Panc1 (cell line): ENCODE measurements around the gene ANXA6. TPM values are rescaled to one million over a fixed set of nuclear protein-coding genes. Genes with fewer than 3 reads are reported as not detected.

ENCODE experiments used
- ATAC-seq: fragments of 200-7000 bp; cut with Tn5 transposase; 2 replicates; pipeline ENCODE4 v1.9.1; 2020; ENCODE audit warnings: mild to moderate bottlenecking, moderate library complexity
- BruUV-seq: library from RNA; stranded (reverse); fragments of 400-500 nt; replicated peaks from 2 replicates; lab custom pipeline; 2021; lab: Mats Ljungman, UMichigan
- CTCF ChIA-PET: fragments of 300-600 bp; sonication (Branson Sonifier 250); formaldehyde crosslinking; loops from one replicate; lab custom pipeline; 2022; ENCODE audit warnings: antibody characterized with exemption; lab: Charles Lee
- POLR2A ChIA-PET: fragments of 300-600 bp; sonication (Branson Sonifier 250); formaldehyde crosslinking; loops from one replicate; lab custom pipeline; 2022; ENCODE audit warnings: antibody characterized with exemption; lab: Charles Lee
- DNase-seq: peaks from one replicate; pipeline ENCODE4 v3.0.0-alpha.2; 2010; ENCODE audit warnings: low read depth, low spot score
- H3K27ac ChIP-seq: 2 replicates; pipeline ENCODE4 v1.5.1; 2011; ENCODE audit warnings: mild to moderate bottlenecking, low read length, inconsistent platforms
- H3K27me3 ChIP-seq: fragments of 200-500 bp; sonication (Bioruptor generic); 2 replicates; pipeline ENCODE4 v1.6.0; 2014; ENCODE audit warnings: low read length, inconsistent platforms; ENCODE audit not compliant: control insufficient read depth, insufficient read depth
- H3K36me3 ChIP-seq: fragments of 200-500 bp; sonication (Bioruptor generic); 2 replicates; pipeline ENCODE4 v1.5.1; 2014; ENCODE audit warnings: inconsistent platforms, mild to moderate bottlenecking, low read length, moderate library complexity; ENCODE audit not compliant: control insufficient read depth, insufficient read depth
- H3K4me1 ChIP-seq: 2 replicates; pipeline ENCODE4 v1.5.1; 2011; ENCODE audit warnings: inconsistent platforms, mild to moderate bottlenecking, low read length, moderate library complexity; ENCODE audit not compliant: control insufficient read depth, insufficient read depth
- H3K4me3 ChIP-seq, 2 experiments: 2 replicates each; pipeline ENCODE4 v1.5.1; 2011 to 2012; ENCODE audit warnings: low read depth in 2 of 2, low read length in 2 of 2, mild to moderate bottlenecking in 2 of 2, inconsistent platforms in 1 of 2, moderate library complexity in 1 of 2
- H3K9me3 ChIP-seq: fragments of 200-500 bp; sonication (Bioruptor generic); 2 replicates; pipeline ENCODE4 v1.5.1; 2014; ENCODE audit warnings: low read depth, mild to moderate bottlenecking, inconsistent platforms, low read length, moderate library complexity; ENCODE audit not compliant: control insufficient read depth, insufficient read depth
- POLR2AphosphoS5 ChIP-seq: IDR thresholded peaks from 2 replicates; pipeline ENCODE4 v1.6.1; 2012; ENCODE audit warnings: mild to moderate bottlenecking, low read depth, low read length, moderate library complexity
- SIN3A ChIP-seq: IDR thresholded peaks from 2 replicates; pipeline ENCODE4 v1.6.1; 2012; ENCODE audit warnings: low read depth, mild to moderate bottlenecking, low read length, moderate library complexity, borderline replicate concordance; ENCODE audit not compliant: insufficient read depth
- TCF7L2 ChIP-seq: IDR thresholded peaks from 2 replicates; pipeline ENCODE4 v1.6.1; 2011; ENCODE audit warnings: mild to moderate bottlenecking, low read depth, low read length, inconsistent platforms
- in situ Hi-C: cut with HindIII; loops from 2 replicates; pipeline ENCODE4 v1.10.0; 2016; ENCODE audit warnings: low sequenced_read_pairs, low pct_unique_long_range_greater_than_20kb
- intact Hi-C: fragments of 100-400 bp; cut with micrococcal nuclease; formaldehyde crosslinking; loops from one replicate; pipeline ENCODE4 v1.10.0; 2022; ENCODE audit not compliant: unreplicated experiment
- total RNA-seq: library from RNA; stranded (reverse); gene quantifications from one replicate; pipeline ENCODE4 v1.2.1, GENCODE V29; 2021; ENCODE audit not compliant: unreplicated experiment
- TF ChIP-seq, protein P1 (sequence below): fragments of 450-650 bp; IDR thresholded peaks from 2 replicates; pipeline ENCODE4 v1.5.1; 2017; ENCODE audit warnings: mild to moderate bottlenecking
- TF ChIP-seq, protein P2 (sequence below), 2 experiments: IDR thresholded peaks; 2 replicates each; pipeline ENCODE4 v1.6.1; 2011 to 2012; ENCODE audit warnings: low read depth in 2 of 2, control low read depth in 1 of 2, low read length in 1 of 2, mild to moderate bottlenecking in 1 of 2, moderate library complexity in 1 of 2; ENCODE audit not compliant: insufficient read depth in 1 of 2

ANXA6 gene
- total RNA-seq, 1 experiment from 2014 or later: 60.0 TPM

DNA sequence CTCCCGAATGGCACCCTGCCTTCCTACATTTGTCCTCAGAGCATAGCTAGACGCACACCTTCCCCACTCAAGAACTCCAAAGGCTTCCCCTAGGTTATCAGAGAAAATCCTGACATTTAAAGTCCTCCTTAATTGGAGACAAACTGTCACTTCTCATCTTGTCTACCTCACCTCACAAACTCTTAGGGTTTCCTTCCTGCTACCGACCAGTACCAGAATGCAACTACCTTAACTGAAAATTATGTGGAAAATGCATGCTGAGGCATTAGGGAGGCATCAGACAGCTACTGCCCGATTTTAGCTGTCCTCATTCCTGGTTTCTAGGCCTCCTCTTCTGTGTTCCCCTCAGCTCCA, 58.8 kb downstream of the ANXA6 start:
- Histone ChIP-seq H3K4me3 (no peak overlapping the region), H3K27ac (no peak overlapping the region), H3K9me3 (no peaks in the 10 kb centered on the region), H3K4me1 (peaks cover 4% of the 10 kb centered on the region; the same call in 1 of the 2 replicates), H3K36me3 (no peaks in the 10 kb centered on the region), H3K27me3 (no peaks in the 10 kb centered on the region)
- BruUV-seq: no TSS peak
- DNase-seq: no peak
- ChIA-PET CTCF (no interaction called here), POLR2A (interaction anchor here (0.6 kb wide), 1 partner anchor 105 kb away, joined by 5 read pairs; no protein-coding TSS in a partner anchor)
- ATAC-seq: no peak
- TF ChIP-seq TCF7L2 (no peak), POLR2AphosphoS5 (no peak), SIN3A (no peak)
- TF ChIP-seq, protein P1, sequence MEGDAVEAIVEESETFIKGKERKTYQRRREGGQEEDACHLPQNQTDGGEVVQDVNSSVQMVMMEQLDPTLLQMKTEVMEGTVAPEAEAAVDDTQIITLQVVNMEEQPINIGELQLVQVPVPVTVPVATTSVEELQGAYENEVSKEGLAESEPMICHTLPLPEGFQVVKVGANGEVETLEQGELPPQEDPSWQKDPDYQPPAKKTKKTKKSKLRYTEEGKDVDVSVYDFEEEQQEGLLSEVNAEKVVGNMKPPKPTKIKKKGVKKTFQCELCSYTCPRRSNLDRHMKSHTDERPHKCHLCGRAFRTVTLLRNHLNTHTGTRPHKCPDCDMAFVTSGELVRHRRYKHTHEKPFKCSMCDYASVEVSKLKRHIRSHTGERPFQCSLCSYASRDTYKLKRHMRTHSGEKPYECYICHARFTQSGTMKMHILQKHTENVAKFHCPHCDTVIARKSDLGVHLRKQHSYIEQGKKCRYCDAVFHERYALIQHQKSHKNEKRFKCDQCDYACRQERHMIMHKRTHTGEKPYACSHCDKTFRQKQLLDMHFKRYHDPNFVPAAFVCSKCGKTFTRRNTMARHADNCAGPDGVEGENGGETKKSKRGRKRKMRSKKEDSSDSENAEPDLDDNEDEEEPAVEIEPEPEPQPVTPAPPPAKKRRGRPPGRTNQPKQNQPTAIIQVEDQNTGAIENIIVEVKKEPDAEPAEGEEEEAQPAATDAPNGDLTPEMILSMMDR: no peak
- TF ChIP-seq, protein P2, sequence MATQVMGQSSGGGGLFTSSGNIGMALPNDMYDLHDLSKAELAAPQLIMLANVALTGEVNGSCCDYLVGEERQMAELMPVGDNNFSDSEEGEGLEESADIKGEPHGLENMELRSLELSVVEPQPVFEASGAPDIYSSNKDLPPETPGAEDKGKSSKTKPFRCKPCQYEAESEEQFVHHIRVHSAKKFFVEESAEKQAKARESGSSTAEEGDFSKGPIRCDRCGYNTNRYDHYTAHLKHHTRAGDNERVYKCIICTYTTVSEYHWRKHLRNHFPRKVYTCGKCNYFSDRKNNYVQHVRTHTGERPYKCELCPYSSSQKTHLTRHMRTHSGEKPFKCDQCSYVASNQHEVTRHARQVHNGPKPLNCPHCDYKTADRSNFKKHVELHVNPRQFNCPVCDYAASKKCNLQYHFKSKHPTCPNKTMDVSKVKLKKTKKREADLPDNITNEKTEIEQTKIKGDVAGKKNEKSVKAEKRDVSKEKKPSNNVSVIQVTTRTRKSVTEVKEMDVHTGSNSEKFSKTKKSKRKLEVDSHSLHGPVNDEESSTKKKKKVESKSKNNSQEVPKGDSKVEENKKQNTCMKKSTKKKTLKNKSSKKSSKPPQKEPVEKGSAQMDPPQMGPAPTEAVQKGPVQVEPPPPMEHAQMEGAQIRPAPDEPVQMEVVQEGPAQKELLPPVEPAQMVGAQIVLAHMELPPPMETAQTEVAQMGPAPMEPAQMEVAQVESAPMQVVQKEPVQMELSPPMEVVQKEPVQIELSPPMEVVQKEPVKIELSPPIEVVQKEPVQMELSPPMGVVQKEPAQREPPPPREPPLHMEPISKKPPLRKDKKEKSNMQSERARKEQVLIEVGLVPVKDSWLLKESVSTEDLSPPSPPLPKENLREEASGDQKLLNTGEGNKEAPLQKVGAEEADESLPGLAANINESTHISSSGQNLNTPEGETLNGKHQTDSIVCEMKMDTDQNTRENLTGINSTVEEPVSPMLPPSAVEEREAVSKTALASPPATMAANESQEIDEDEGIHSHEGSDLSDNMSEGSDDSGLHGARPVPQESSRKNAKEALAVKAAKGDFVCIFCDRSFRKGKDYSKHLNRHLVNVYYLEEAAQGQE (IDR thresholded peaks at IDR 0.05; ENCODE audit: insufficient read depth in 1 of 2, low read depth in 2 of 2, low read length in 1 of 2): no peak
- intact Hi-C loops (no loop called here), in situ Hi-C loops (no loop called here)

DNA sequence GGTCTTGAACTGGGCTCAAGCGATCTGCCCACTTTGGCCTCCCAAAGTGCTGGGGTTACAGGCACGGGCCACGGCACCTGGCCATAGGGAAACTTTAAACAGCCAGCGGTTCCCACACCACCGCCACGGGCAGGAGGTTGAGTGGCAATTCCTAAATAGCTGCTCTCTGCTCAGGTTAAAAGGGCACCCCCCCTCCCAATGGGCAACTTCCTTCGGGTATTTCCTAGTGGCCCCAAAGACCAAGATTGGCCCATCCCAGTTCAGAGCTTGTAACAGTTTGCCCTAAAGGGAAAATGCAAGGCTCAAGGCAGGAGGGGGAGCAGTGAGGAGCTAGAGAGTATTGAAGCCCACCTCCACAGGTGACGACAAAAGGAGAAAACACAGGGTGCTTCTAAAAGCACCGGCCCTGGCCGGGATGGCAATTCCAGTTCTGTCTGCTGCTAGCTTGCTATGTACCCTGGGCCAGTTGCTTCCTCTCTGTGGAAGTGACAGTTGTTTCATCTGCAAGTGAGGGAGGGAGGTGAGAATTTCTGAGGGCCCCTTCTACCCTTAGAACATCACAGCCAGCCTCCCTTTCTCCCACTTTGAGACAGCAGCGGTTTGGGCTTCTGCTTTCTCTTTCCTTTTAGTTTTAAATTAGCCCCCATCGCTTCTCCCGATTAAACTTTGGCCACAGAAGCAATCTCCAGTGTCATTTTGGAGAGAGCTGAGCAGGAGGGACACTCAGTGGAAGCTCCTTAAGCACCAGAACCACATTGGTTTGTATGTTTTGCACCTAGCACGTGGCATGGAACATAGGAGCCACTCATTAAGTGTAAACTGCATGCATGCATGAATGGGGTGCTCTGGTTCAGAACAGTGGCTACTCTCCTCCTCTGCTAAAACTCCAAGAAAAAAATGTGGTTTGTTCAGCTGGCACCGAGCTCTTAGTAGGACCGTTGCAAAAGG, 59.5 kb downstream of the ANXA6 start:
- no peaks in the 10 kb centered on the region for H3K36me3 ChIP-seq
- no peaks in the 10 kb centered on the region for H3K9me3 ChIP-seq
- no peak overlapping the region for H3K4me3 ChIP-seq
- CTCF ChIA-PET: interaction anchor here (1.0 kb wide), 1 partner anchor 46 kb away, joined by 4 read pairs; no protein-coding TSS in a partner anchor
- no TSS peak for BruUV-seq
- no peaks in the 10 kb centered on the region for H3K27me3 ChIP-seq
- DNase-seq (no peak), ATAC-seq (no peak)
- H3K27ac ChIP-seq: no peak overlapping the region
- TF ChIP-seq, protein P1: no peak
- TF ChIP-seq TCF7L2 (no peak), POLR2AphosphoS5 (no peak)
- TF ChIP-seq, protein P2 (IDR thresholded peaks at IDR 0.05; ENCODE audit: insufficient read depth in 1 of 2, low read depth in 2 of 2, low read length in 1 of 2): no peak
- in situ Hi-C loops: no loop called here
- POLR2A ChIA-PET: interaction anchor here (0.6 kb wide), 1 partner anchor 104 kb away, joined by 5 read pairs; no protein-coding TSS in a partner anchor
- intact Hi-C loops: no loop called here
- peaks cover 6% of the 10 kb centered on the region; the same call in 1 of the 2 replicates for H3K4me1 ChIP-seq
